ENCODE results near the gene HHATL. TPM values are rescaled to one million over a fixed set of nuclear protein-coding genes. Genes with fewer than 3 reads are reported as not detected.

Gene HHATL
- total and polyA plus RNA-seq, 8 donors: 0.81 to 6.9 (median 0.90) TPM; not detected in 5

DNA sequence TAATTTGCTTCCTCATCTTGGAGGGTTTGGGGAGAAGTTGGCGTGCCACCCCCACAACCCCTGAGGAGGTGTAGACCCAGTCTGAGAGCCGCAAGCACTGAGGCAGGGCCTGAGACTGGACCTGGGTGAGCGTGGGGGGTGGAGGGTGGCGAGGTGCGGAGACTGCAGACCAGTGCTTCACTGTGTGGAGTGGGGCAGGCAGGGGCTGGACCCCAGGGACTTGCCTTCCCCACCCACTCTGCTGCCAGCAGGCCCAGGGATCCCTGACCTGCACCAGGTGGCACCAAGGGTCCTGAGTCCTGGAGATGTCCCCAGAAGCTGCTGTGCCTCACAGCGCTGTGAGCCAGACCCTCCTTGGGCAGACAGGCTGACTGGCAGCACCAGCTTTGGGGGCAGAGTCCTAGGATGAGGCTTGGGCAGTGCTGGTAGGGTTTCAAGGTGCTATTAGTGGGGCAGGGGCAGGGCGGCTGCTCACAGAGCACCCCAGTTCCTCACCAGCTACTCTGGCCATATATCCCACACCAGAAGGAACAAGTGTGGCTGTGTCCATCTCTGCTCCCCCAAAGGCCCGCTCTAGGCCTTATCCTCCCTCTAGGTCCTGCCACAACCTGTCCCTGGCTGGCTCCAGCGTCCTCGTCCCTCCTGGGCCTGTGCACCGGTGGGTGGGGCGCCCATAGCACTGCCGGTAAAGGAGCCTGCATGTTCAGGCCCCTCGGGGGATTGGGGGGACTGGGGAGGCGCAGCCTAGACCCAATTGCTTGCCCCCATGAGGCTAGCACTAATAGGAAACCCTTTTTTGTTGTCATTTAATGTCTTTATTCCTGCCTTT is 37.3 kb downstream of the HHATL start:
- DNase-seq: no peak
- H3K36me3 ChIP-seq: peaks cover 0 to 32% (median 10%) of the 10 kb centered on the region in 4 donors
- H3K27me3 ChIP-seq: no peaks in the 10 kb centered on the region
- no peak overlapping the region for H3K4me3 ChIP-seq
- 75 to 81% (median 79%) methylated on average over 14 to 15 of the region's 15 CpGs for WGBS, 5 donors
- H3K9me3 ChIP-seq: no peaks in the 10 kb centered on the region
- intact Hi-C loops (cut with DNase I; ENCODE audit: low total_unique reads): no loop called here
- H3K27ac ChIP-seq: peak overlapping the region in 1 of 5 donors; percentile 24
- TF ChIP-seq, protein P1, sequence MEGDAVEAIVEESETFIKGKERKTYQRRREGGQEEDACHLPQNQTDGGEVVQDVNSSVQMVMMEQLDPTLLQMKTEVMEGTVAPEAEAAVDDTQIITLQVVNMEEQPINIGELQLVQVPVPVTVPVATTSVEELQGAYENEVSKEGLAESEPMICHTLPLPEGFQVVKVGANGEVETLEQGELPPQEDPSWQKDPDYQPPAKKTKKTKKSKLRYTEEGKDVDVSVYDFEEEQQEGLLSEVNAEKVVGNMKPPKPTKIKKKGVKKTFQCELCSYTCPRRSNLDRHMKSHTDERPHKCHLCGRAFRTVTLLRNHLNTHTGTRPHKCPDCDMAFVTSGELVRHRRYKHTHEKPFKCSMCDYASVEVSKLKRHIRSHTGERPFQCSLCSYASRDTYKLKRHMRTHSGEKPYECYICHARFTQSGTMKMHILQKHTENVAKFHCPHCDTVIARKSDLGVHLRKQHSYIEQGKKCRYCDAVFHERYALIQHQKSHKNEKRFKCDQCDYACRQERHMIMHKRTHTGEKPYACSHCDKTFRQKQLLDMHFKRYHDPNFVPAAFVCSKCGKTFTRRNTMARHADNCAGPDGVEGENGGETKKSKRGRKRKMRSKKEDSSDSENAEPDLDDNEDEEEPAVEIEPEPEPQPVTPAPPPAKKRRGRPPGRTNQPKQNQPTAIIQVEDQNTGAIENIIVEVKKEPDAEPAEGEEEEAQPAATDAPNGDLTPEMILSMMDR (IDR thresholded peaks at IDR 0.05): no peak
- TF ChIP-seq POLR2AphosphoS5 (IDR thresholded peaks at IDR 0.05): no peak
- no peak for TF ChIP-seq EP300 (IDR thresholded peaks at IDR 0.05)
- TF ChIP-seq POLR2A (IDR thresholded peaks at IDR 0.05): no peak
- H3K4me1 ChIP-seq: peaks cover 7 to 41% (median 24%) of the 10 kb centered on the region in 4 donors

DNA sequence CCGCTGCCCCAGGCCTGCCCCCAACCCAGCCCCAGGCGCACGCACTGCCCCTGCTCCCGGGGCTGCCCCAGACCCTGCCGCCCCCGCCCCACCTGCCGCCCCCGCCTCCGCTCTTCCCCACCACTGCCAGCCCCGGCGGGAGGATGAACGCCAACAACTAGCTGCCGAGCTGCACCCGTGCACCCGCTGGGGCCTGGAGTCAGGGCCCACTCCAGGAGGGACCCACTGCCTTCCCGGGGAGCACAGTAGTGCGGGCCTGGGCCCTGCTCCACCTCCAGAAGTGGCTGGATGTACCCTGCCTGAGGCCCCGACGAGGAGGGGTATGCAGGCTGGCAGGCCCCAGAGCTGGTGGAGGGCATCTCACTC is 38.2 kb downstream of the HHATL start:
- H3K27ac ChIP-seq: peak overlapping the region in 1 of 5 donors; percentile 24
- no peaks in the 10 kb centered on the region for H3K27me3 ChIP-seq
- no peak for TF ChIP-seq EP300 (IDR thresholded peaks at IDR 0.05)
- no peak for TF ChIP-seq POLR2A (IDR thresholded peaks at IDR 0.05)
- TF ChIP-seq, protein P1 (IDR thresholded peaks at IDR 0.05): no peak
- TF ChIP-seq POLR2AphosphoS5 (IDR thresholded peaks at IDR 0.05): no peak
- intact Hi-C loops (cut with DNase I; ENCODE audit: low total_unique reads): no loop called here
- DNase-seq: no peak
- H3K36me3 ChIP-seq: peaks cover 0 to 40% (median 19%) of the 10 kb centered on the region in 4 donors
- no peaks in the 10 kb centered on the region for H3K9me3 ChIP-seq
- H3K4me3 ChIP-seq: no peak overlapping the region
- 75 to 91% (median 77%) methylated on average over 2 to 19 of the region's 19 CpGs for WGBS, 5 donors
- peaks cover 10 to 50% (median 28%) of the 10 kb centered on the region in 4 donors for H3K4me1 ChIP-seq

DNA sequence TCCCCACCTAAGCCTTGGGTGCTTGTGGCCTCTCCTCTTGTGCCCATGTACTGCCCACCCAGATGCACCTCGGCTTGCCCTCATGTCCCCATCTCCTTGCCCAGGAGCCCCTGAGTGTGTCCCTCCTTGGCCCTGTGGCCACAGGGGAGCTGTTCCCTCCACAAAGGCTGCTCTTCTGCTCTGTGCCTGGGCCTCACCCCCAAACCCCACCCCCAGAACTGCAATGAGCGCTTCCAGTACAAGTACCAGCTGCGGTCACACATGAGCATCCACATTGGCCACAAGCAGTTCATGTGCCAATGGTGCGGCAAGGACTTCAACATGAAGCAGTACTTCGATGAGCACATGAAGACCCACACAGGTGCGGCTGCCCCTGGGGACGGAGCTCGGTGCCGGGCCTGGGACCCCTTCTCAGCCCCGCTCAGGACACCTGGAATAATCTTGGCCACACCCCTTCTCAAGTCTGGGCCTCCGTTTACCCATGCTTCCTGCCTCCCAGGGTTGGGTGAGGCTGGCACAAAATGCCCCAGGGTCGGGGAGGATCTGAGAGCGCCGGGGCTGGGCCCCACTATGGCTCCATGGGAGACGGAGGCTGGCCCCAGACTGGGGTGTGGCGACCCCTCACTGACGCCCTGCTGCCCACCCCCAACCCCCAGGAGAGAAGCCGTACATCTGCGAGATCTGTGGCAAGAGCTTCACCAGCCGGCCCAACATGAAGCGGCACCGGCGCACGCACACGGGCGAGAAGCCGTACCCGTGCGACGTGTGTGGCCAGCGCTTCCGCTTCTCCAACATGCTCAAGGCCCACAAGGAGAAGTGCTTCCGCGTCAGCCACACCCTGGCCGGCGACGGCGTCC is 38.8 kb downstream of the HHATL start:
- peaks cover 10 to 53% (median 31%) of the 10 kb centered on the region in 4 donors for H3K4me1 ChIP-seq
- H3K27ac ChIP-seq: peak overlapping the region in 1 of 5 donors; percentile 24
- TF ChIP-seq POLR2AphosphoS5 (IDR thresholded peaks at IDR 0.05) (no peak), EP300 (IDR thresholded peaks at IDR 0.05) (no peak), POLR2A (IDR thresholded peaks at IDR 0.05) (no peak)
- TF ChIP-seq, protein P1 (IDR thresholded peaks at IDR 0.05): no peak
- WGBS, 5 donors: 79 to 91% (median 87%) methylated on average over 4 to 38 of the region's 38 CpGs
- intact Hi-C loops (cut with DNase I; ENCODE audit: low total_unique reads): no loop called here
- peaks cover 2 to 47% (median 25%) of the 10 kb centered on the region in 4 donors for H3K36me3 ChIP-seq
- no peaks in the 10 kb centered on the region for H3K27me3 ChIP-seq
- no peak overlapping the region for H3K4me3 ChIP-seq
- no peaks in the 10 kb centered on the region for H3K9me3 ChIP-seq
- no peak for DNase-seq

DNA sequence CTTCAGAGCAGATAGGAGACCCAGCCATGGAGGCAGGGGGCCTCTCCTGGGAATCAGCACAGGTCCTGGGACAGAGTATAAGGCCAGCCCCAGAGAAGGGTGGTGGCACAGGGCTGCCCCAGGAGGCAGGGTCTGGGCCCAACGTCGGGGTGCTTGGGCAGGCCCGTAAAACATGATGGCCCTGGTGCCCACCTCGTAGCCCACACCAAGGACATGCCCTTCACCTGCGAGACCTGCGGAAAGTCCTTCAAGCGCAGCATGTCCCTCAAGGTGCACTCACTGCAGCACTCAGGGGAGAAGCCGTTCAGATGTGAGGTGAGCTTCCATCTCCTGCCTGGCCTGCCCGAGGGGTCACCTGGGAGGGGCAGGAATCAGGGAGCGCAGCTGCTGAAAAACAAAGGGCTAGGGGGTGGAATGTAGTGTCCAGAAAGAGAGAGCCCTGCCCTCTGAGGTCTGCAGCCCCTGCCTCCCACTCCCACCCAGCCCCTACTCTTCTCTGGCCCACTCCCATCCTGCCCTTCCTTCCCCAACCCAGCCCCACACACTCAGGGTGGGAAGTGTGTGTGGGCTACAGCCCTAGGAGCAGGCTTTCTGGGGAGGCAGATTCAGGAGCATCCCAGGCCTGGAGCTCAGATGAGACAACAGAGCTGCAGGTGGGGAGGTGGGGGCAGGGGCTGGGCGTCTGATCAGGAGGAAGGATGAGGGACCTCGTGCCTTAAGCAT is 39.6 kb downstream of the HHATL start:
- peaks cover 10 to 53% (median 32%) of the 10 kb centered on the region in 4 donors for H3K4me1 ChIP-seq
- no peak for DNase-seq

More for the DNA sequence above, 39.6 kb downstream of the HHATL start:
- H3K36me3 ChIP-seq: peaks cover 10 to 55% (median 33%) of the 10 kb centered on the region in 4 donors
- intact Hi-C loops (cut with DNase I; ENCODE audit: low total_unique reads): no loop called here
- no peaks in the 10 kb centered on the region for H3K9me3 ChIP-seq
- no peak overlapping the region for H3K27ac ChIP-seq
- no peaks in the 10 kb centered on the region for H3K27me3 ChIP-seq
- no peak for TF ChIP-seq EP300 (IDR thresholded peaks at IDR 0.05)
- TF ChIP-seq, protein P1 (IDR thresholded peaks at IDR 0.05): no peak
- no peak for TF ChIP-seq POLR2AphosphoS5 (IDR thresholded peaks at IDR 0.05)
- no peak for TF ChIP-seq POLR2A (IDR thresholded peaks at IDR 0.05)
- no peak overlapping the region for H3K4me3 ChIP-seq
- WGBS, 5 donors: 80 to 87% (median 81%) methylated on average over 8 to 12 of the region's 12 CpGs
